D721Med (cell line): Measurements from ENCODE around the gene GABRA4.
A peak's percentile ranks its signal among the peaks of the same experiment; 100 is the strongest.

Source experiments
- DNase-seq: peaks from one replicate; pipeline ENCODE4 v3.0.0; 2011; ENCODE audit warnings: low spot score; ENCODE audit not compliant: insufficient read length
- FAIRE-seq: peaks from 2 replicates; lab custom pipeline; 2011; peaks lifted over from hg19 to GRCh38; lab: Jason Lieb, UNC
- TF ChIP-seq, protein P1 (sequence below): IDR thresholded peaks from 2 replicates; pipeline ENCODE4 v1.5.1; 2012; ENCODE audit warnings: mild to moderate bottlenecking, control low read depth; ENCODE audit not compliant: insufficient read depth; ENCODE audit errors: missing control alignments

Gene GABRA4

GRCh38 chr4:47017494-47017893 lies 24.1 kb upstream of the GABRA4 start:
- no peak for DNase-seq
- TF ChIP-seq, protein P1, sequence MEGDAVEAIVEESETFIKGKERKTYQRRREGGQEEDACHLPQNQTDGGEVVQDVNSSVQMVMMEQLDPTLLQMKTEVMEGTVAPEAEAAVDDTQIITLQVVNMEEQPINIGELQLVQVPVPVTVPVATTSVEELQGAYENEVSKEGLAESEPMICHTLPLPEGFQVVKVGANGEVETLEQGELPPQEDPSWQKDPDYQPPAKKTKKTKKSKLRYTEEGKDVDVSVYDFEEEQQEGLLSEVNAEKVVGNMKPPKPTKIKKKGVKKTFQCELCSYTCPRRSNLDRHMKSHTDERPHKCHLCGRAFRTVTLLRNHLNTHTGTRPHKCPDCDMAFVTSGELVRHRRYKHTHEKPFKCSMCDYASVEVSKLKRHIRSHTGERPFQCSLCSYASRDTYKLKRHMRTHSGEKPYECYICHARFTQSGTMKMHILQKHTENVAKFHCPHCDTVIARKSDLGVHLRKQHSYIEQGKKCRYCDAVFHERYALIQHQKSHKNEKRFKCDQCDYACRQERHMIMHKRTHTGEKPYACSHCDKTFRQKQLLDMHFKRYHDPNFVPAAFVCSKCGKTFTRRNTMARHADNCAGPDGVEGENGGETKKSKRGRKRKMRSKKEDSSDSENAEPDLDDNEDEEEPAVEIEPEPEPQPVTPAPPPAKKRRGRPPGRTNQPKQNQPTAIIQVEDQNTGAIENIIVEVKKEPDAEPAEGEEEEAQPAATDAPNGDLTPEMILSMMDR, result no peak

DNA sequence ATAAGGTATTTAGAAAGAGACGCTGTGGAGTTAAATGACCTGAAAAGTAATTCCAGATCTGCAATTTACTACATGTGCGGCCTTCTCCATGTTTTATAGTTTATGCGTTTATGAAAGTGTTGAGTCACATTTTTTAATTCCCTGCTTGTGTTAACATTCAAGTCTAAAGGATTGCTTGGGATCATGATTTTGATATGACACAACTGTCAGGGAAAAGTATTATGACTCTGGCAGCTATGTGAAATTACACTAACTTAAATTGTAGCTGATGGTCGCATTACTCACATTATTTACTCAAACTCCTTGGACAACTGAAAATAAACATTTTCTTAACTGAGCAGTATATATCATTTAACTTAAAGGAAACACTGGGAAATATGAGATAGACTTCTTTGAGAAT lies 23.7 kb upstream of the GABRA4 start:
- DNase-seq, result no peak
- no peak for FAIRE-seq
- TF ChIP-seq, protein P1, result no peak

More at GRCh38 chr4:47017494-47017893, 24.1 kb upstream of the GABRA4 start:
- no peak for FAIRE-seq

DNA sequence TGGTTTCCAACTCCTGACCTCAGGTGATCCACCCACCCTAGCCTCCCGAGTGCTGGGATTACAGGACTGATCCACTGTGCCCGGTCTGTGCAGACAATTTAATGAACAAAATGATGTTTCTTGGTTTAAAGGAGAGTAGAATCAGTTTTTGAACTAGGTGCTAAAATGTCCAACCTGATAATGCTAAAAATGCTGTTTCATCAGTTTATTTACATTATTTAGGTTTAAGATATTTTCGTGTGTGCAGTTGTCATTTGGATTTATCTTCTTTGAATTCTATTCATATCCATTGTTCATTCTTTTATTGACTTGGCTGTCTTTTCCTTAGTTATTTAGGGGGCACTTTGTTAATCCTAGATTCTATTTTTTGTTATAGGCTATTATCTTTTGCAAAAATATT lies 20.0 kb upstream of the GABRA4 start:
- TF ChIP-seq, protein P1, result no peak
- no peak for DNase-seq
- no peak for FAIRE-seq

GRCh38 chr4:47012676-47013075 lies 19.3 kb upstream of the GABRA4 start:
- no peak for DNase-seq
- TF ChIP-seq, protein P1, result no peak

GRCh38 chr4:47010912-47011446 lies 17.6 kb upstream of the GABRA4 start:
- no peak for FAIRE-seq
- DNase-seq, result no peak
- TF ChIP-seq, protein P1, result no peak

More at GRCh38 chr4:47012676-47013075, 19.3 kb upstream of the GABRA4 start:
- FAIRE-seq, result no peak

DNA sequence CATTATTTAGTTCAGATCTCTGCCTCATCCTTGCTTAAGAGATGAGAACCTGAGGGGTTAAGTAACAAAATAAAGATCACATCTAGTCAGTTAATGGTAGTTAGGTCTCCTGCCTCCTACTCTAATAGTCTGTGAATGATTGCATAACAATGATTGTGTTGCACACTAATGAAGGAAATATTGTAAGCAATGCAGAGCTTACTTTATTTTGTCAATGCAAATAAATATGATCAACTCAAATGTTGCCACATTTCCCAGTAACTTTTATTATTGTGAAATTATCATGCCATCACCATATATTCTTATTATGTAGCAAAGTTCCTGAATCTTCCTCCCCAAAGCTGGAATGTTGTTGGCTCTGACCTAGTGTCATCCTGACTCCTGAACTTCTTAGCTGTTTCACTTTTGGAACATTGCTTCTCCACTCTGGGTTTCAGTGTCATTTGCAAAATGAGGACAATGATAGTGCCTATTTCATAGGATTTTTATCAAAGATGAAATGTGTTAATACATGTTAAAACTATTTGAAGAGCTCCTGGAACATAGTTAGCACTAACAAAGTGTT lies 17.0 kb upstream of the GABRA4 start:
- DNase-seq, result no peak
- FAIRE-seq, result no peak
- TF ChIP-seq, protein P1, result no peak

GRCh38 chr4:47002580-47002979 lies 9.2 kb upstream of the GABRA4 start:
- DNase-seq (no peak), FAIRE-seq (no peak)
- TF ChIP-seq, protein P1, result peak; percentile 31
